Kidney (tissue), 14 donors: ENCODE measurements around the gene PINK1. TPM values are rescaled to one million over a fixed set of nuclear protein-coding genes. Genes with fewer than 3 reads are reported as not detected.

Source experiments
- DNase-seq, 5 donors: peaks; one replicate each; pipeline ENCODE4 v3.0.0-alpha.2; 2013 to 2020
- FAIRE-seq: peaks from 2 replicates; lab custom pipeline; 2012; peaks lifted over from hg19 to GRCh38; lab: Jason Lieb, UNC
- H3K27ac ChIP-seq, 2 donors: one replicate each; pipeline ENCODE4 v1.7.0; 2013; ENCODE audit warnings: low read depth in 2 of 2, low read length in 2 of 2, inconsistent platforms in 1 of 2
- H3K27me3 ChIP-seq: one replicate; pipeline ENCODE4 v1.7.1; 2013; ENCODE audit warnings: low read length, inconsistent platforms; ENCODE audit not compliant: control insufficient read depth, insufficient read depth
- H3K36me3 ChIP-seq, 3 donors: one replicate each; pipeline versions ENCODE4 v1.7.0 to v1.7.1; 2013; ENCODE audit warnings: low read length in 3 of 3, control low read depth in 1 of 3, inconsistent platforms in 1 of 3; ENCODE audit not compliant: insufficient read depth in 3 of 3, control insufficient read depth in 2 of 3
- H3K4me1 ChIP-seq, 3 donors: one replicate each; pipeline versions ENCODE4 v1.7.0 to v1.7.1; 2013; ENCODE audit warnings: low read length in 3 of 3, inconsistent platforms in 1 of 3, low read depth in 1 of 3; ENCODE audit not compliant: control insufficient read depth in 2 of 3, insufficient read depth in 2 of 3
- H3K4me3 ChIP-seq, 3 donors: one replicate each; pipeline versions ENCODE4 v1.7.0 to v1.8.1; 2013; ENCODE audit warnings: low read length in 3 of 3, control low read depth in 1 of 3, inconsistent platforms in 1 of 3
- H3K9ac ChIP-seq, 3 donors: one replicate each; pipeline versions ENCODE4 v1.7.0 to v1.7.1; 2013; ENCODE audit warnings: low read length in 3 of 3, control low read depth in 1 of 3, inconsistent platforms in 1 of 3
- H3K9me3 ChIP-seq, 3 donors: one replicate each; pipeline versions ENCODE4 v1.7.0 to v1.7.1; 2013; ENCODE audit warnings: low read length in 3 of 3, control low read depth in 1 of 3, inconsistent platforms in 1 of 3; ENCODE audit not compliant: control insufficient read depth in 2 of 3, insufficient read depth in 1 of 3
- intact Hi-C: fragments of 100-400 bp; cut with DNase I; formaldehyde crosslinking; loops from one replicate; pipeline ENCODE4 v1.11.1; 2022
- polyA plus RNA-seq: library from polyadenylated mRNA; stranded (reverse); fragments of 350-450 nt; fragmentation: Illumina TruSeq; extraction: RNeasy Lipid Tissue Mini Kit (QIAGEN cat#74804); gene quantifications from one replicate; pipeline ENCODE4 v1.2.3, GENCODE V29; 2014; ENCODE audit warnings: low read depth, low replicate concordance; ENCODE audit not compliant: insufficient read depth
- total RNA-seq: library from RNA; stranded (reverse); fragmentation: NEBNext Ultra II Directional; extraction: Animal tissue kit (Norgen Biotek cat#: 25700); gene quantifications from one replicate; pipeline ENCODE4 v1.2.1, GENCODE V29; 2021
- TF ChIP-seq, protein P1 (sequence below): IDR thresholded peaks from 3 replicates; pipeline ENCODE4 v1.5.1; 2012; ENCODE audit warnings: mild to moderate bottlenecking, moderate library complexity, borderline replicate concordance; ENCODE audit not compliant: insufficient read depth; ENCODE audit errors: extremely low read depth
- donor health status: control.
- donor health status: control.
- donor health status: control.
- donor health status: control.
- donor health status: control.
- donor health status: DM: yes; HTN: yes; CAD: no.
- donor health status: Normal renal cell carcinoma (clear cell type).

Gene PINK1
- total and polyA plus RNA-seq, 2 donors from 2014 or later, result 72.7 to 156 TPM

DNA sequence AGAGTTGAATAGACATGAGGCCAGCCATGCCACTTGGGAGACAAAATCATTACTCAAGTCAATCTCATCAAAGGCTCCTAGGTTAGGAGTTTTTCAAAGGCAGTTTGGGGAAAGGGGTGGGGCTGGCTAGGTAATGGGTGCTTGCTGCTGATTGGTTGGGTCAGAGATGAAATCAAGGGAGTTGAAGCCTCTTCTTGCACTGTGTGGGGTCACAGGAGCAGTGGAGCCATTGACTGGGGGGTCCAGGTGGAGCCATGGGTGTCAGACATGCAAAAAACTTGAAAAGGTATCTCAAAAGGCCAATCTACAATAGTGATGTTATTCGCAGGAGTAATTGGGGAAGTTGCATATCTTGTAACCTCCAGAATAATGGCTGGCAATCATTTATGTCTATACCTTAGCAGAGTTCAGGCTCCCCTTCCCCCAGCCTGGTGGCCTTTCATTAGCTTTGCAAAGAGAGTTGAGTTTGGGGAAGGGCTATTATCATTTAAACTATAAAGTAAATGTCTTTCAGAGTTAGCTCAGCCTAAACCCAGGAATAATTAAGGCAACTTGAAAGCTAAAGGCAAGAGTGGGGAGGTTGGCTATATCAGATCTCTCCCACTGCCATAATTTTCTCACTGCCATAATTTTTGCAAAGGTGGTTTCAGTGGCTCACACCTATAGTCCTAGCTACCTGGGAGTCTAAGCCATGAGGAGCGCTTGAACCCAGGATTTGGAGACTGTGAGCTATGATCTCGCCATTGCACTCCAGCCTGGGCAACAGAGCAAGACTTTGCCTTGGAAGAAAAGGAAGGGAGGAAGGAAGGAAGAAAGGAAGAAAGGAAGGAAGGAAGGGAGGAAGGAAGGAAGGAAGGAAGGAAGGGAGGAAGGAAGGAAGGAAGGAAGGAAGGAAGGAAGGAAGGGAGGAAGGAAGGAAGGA, 7.8 kb upstream of the PINK1 start:
- DNase-seq (no peak), FAIRE-seq (no peak)
- intact Hi-C loops, result no loop called here
- H3K4me3 ChIP-seq, result no peak overlapping the region
- TF ChIP-seq, protein P1, sequence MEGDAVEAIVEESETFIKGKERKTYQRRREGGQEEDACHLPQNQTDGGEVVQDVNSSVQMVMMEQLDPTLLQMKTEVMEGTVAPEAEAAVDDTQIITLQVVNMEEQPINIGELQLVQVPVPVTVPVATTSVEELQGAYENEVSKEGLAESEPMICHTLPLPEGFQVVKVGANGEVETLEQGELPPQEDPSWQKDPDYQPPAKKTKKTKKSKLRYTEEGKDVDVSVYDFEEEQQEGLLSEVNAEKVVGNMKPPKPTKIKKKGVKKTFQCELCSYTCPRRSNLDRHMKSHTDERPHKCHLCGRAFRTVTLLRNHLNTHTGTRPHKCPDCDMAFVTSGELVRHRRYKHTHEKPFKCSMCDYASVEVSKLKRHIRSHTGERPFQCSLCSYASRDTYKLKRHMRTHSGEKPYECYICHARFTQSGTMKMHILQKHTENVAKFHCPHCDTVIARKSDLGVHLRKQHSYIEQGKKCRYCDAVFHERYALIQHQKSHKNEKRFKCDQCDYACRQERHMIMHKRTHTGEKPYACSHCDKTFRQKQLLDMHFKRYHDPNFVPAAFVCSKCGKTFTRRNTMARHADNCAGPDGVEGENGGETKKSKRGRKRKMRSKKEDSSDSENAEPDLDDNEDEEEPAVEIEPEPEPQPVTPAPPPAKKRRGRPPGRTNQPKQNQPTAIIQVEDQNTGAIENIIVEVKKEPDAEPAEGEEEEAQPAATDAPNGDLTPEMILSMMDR, result no peak
- no peaks in the 10 kb centered on the region for H3K27me3 ChIP-seq
- H3K36me3 ChIP-seq, result no peaks in the 10 kb centered on the region
- H3K9ac ChIP-seq, result no peak overlapping the region
- no peak overlapping the region for H3K27ac ChIP-seq
- no peaks in the 10 kb centered on the region for H3K4me1 ChIP-seq
- H3K9me3 ChIP-seq, result no peaks in the 10 kb centered on the region

- FAIRE-seq, result no peak
- TF ChIP-seq, protein P1, result no peak
- no peaks in the 10 kb centered on the region for H3K27me3 ChIP-seq
- H3K4me3 ChIP-seq, result no peak overlapping the region
- intact Hi-C loops, result no loop called here
- no peaks in the 10 kb centered on the region for H3K4me1 ChIP-seq
- H3K27ac ChIP-seq, result no peak overlapping the region
- H3K9ac ChIP-seq, result no peak overlapping the region
- H3K36me3 ChIP-seq, result no peaks in the 10 kb centered on the region
- H3K9me3 ChIP-seq, result no peaks in the 10 kb centered on the region
- DNase-seq, result no peak
Observed at GRCh38 chr1:20626098-20626427, 7.2 kb upstream of the PINK1 start.

GRCh38 chr1:20626524-20626923, 6.7 kb upstream of the PINK1 start:
- TF ChIP-seq, protein P1, result no peak
- H3K27me3 ChIP-seq, result no peaks in the 10 kb centered on the region
- H3K4me3 ChIP-seq, result no peak overlapping the region
- no peak overlapping the region for H3K9ac ChIP-seq
- no peaks in the 10 kb centered on the region for H3K4me1 ChIP-seq
- no peaks in the 10 kb centered on the region for H3K36me3 ChIP-seq
- intact Hi-C loops, result no loop called here
- no peak overlapping the region for H3K27ac ChIP-seq
- no peak for DNase-seq
- FAIRE-seq, result no peak
- H3K9me3 ChIP-seq, result no peaks in the 10 kb centered on the region
